Measurements from ENCODE around the gene SENP8. TPM values are rescaled to one million over a fixed set of nuclear protein-coding genes. Genes with fewer than 3 reads are reported as not detected.

SENP8 gene
- total and polyA plus RNA-seq, 2 of the 8 experiments (the other 6 are each of a cell fraction or from before 2014, with no cell fraction given): 4.1 to 6.0 TPM

DNA sequence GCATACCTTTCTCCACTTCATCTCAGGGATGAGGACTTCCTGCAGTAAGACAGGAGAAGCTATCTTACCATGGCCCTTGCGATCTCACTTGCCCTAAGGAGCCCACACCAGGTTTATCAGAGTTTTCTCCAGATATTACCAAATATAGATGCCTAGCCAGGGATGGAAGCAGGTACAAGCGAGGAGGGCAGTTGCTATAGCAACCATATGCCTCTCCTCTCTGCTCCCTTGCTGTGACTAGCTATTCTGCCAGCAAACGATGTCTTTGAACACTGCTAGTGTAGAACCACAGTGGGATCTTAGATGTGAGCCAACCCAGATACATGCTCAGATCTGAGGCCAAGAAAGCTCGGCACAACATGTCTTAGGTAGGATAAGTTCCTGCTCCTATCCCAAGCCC, 45.5 kb downstream of the SENP8 start:
- Histone ChIP-seq H3K36me3 (ENCODE audit: control insufficient read depth in 2 of 4, insufficient read depth in 4 of 4, low read length in 3 of 4) (no peaks in the 10 kb centered on the region), H4K8ac (ENCODE audit: extremely low read depth, insufficient read depth, low read length) (no peak overlapping the region), H2AK5ac (ENCODE audit: low read depth, low read length) (no peak overlapping the region), H3K23me2 (ENCODE audit: low read depth, low read length) (no peaks in the 10 kb centered on the region), H2BK120ac (replicated peaks; ENCODE audit: low read depth, low read length) (no peak overlapping the region), H2BK5ac (ENCODE audit: low read depth, low read length) (no peak overlapping the region), H3K4me2 (ENCODE audit: insufficient read depth in 1 of 2, low read depth in 2 of 2, low read length in 2 of 2) (no peak overlapping the region), H3K9ac (replicated peaks in 1 of 4; ENCODE audit: extremely low read depth in 1 of 4, low read depth in 3 of 4, low read length in 3 of 4) (no peak overlapping the region), H3K23ac (ENCODE audit: insufficient read length) (no peak overlapping the region), H3K4me3 (ENCODE audit: extremely low read depth in 1 of 4, insufficient read depth in 2 of 4, low read depth in 3 of 4, low read length in 4 of 4) (no peak overlapping the region), H3K4me1 (replicated peaks in 1 of 4; ENCODE audit: control insufficient read depth in 3 of 4, insufficient read depth in 4 of 4, low read length in 3 of 4) (peaks cover 0 to 6% (median 1%) of the 10 kb centered on the region in 4 experiments; a peak in 3 of 7 replicates), H3K56ac (replicated peaks; ENCODE audit: insufficient read length, low read depth, low read length) (no peak overlapping the region), H2AFZ (ENCODE audit: low read length) (no peak overlapping the region), H3K27me3 (replicated peaks in 1 of 4; ENCODE audit: control insufficient read depth in 3 of 4, extremely low read depth in 1 of 4, insufficient read depth in 3 of 4, low read length in 3 of 4) (no peaks in the 10 kb centered on the region), H4K5ac (ENCODE audit: insufficient read length, low read depth, low read length) (no peak overlapping the region), H3K27ac (ENCODE audit: low read depth, low read length) (no peak overlapping the region), H2BK12ac (ENCODE audit: low read depth, low read length) (no peak overlapping the region), H2BK15ac (ENCODE audit: low read length) (no peak overlapping the region), H3K4ac (replicated peaks; ENCODE audit: insufficient read length, low read depth, low read length) (no peak overlapping the region), H2BK20ac (ENCODE audit: low read length) (no peak overlapping the region), H3K79me2 (ENCODE audit: control insufficient read depth in 1 of 2, insufficient read depth in 2 of 2, low read length in 2 of 2) (no peaks in the 10 kb centered on the region), H4K91ac (replicated peaks; ENCODE audit: insufficient read length, low read length) (no peak overlapping the region), H3K79me1 (ENCODE audit: low read depth, low read length) (no peaks in the 10 kb centered on the region), H3K18ac (ENCODE audit: extremely low read depth, low read length) (no peak overlapping the region), H4K20me1 (replicated peaks in 1 of 2; ENCODE audit: control insufficient read depth in 1 of 2, insufficient read depth in 2 of 2, low read length in 2 of 2) (no peaks in the 10 kb centered on the region), H3K14ac (ENCODE audit: insufficient read length) (no peak overlapping the region), H3K9me3 (ENCODE audit: insufficient read depth in 2 of 2, low read depth in 1 of 2, low read length in 1 of 2) (no peaks in the 10 kb centered on the region)
- no peak for FAIRE-seq
- DNase-seq (ENCODE audit: low read depth in 1 of 2, low spot score in 2 of 2): no peak
- ChIA-PET CTCF (ENCODE audit: partially characterized antibody) (interaction anchor here (2.4 to 2.8 kb wide), 3 partner anchors 7 to 362 kb away, joined by 7 to 11 read pairs (median 8); no protein-coding TSS in a partner anchor), POLR2A (ENCODE audit: partially characterized antibody) (no interaction called here)
- 94% methylated on average over 4 of the region's 4 CpGs; no CpG with 5 or more reads in 1 of the 2 experiments for WGBS, 2 experiments (ENCODE audit: extremely low coverage in 1 of 2, insufficient coverage in 1 of 2, insufficient read length in 1 of 2, insufficient replicate concordance in 2 of 2, low coverage in 1 of 2, low lambda C conversion rate in 2 of 2, missing lambda C conversion rate in 1 of 2)
- TF ChIP-seq RAD21 (IDR thresholded peaks at IDR 0.05 in 1 of 2, conservative IDR thresholded peaks at IDR 0.05 in 1 of 2; ENCODE audit: low read depth in 2 of 2, low read length in 2 of 2) (no peak), TBP (IDR thresholded peaks at IDR 0.05; ENCODE audit: low read depth, low read length) (no peak), KDM4A (IDR thresholded peaks at IDR 0.05; ENCODE audit: low read depth, low read length, severe bottlenecking) (no peak), HDAC6 (IDR thresholded peaks at IDR 0.05; ENCODE audit: low read depth, low read length) (no peak), SUZ12 (IDR thresholded peaks at IDR 0.05; ENCODE audit: low read length) (no peak), MAX (IDR thresholded peaks at IDR 0.05) (no peak), CEBPB (IDR thresholded peaks at IDR 0.05; ENCODE audit: low read depth, low read length) (no peak), EZH2 (IDR thresholded peaks at IDR 0.05; ENCODE audit: low read depth, low read length, severe bottlenecking) (no peak), YY1 (IDR thresholded peaks at IDR 0.05; ENCODE audit: low read depth, low read length) (no peak), BACH1 (IDR thresholded peaks at IDR 0.05; ENCODE audit: low read length) (no peak), ATF2 (IDR thresholded peaks at IDR 0.05; ENCODE audit: low read length) (no peak), SRF (IDR thresholded peaks at IDR 0.05; ENCODE audit: low read depth, low read length) (no peak), POLR2AphosphoS5 (IDR thresholded peaks at IDR 0.05; ENCODE audit: low read depth, low read length) (no peak)
